Endothelial cell (in vitro differentiated cells): ENCODE results near the gene ITGAL. TPM values are rescaled to one million over a fixed set of nuclear protein-coding genes. Genes with fewer than 3 reads are reported as not detected.
"Not testable (repeated sequence)": the region's sequence is repeated elsewhere in the genome, so short reads cannot be mapped to it uniquely, and the experiment has no call there.

Source experiments
- DNase-seq: peaks from one replicate; pipeline ENCODE4 v3.0.0; 2021; ENCODE audit warnings: low spot score
- H3K27ac Mint-ChIP-seq: one replicate; pipeline ENCODE4 v1.8.0; 2021; ENCODE audit warnings: mixed read lengths, inconsistent platforms; ENCODE audit not compliant: unreplicated experiment
- H3K27me3 Mint-ChIP-seq: one replicate; pipeline ENCODE4 v1.8.0; 2021; ENCODE audit warnings: mild to moderate bottlenecking, moderate library complexity, mixed read lengths, inconsistent platforms; ENCODE audit not compliant: unreplicated experiment
- H3K36me3 Mint-ChIP-seq: one replicate; pipeline ENCODE4 v1.8.0; 2021; ENCODE audit warnings: mild to moderate bottlenecking, low read depth, mixed read lengths, inconsistent platforms; ENCODE audit not compliant: unreplicated experiment
- H3K4me1 Mint-ChIP-seq: one replicate; pipeline ENCODE4 v1.8.0; 2021; ENCODE audit warnings: mild to moderate bottlenecking, mixed read lengths, inconsistent platforms; ENCODE audit not compliant: unreplicated experiment
- H3K4me3 Mint-ChIP-seq: one replicate; pipeline ENCODE4 v1.8.0; 2021; ENCODE audit warnings: mild to moderate bottlenecking, mixed read lengths, inconsistent platforms; ENCODE audit not compliant: unreplicated experiment
- H3K9me3 Mint-ChIP-seq: one replicate; pipeline ENCODE4 v1.8.0; 2021; ENCODE audit warnings: mixed read lengths, inconsistent platforms; ENCODE audit not compliant: unreplicated experiment
- total RNA-seq: library from RNA; stranded (reverse); fragmentation: NEBNext Ultra II Directional; extraction: Animal tissue kit (Norgen Biotek cat#: 25700); gene quantifications from one replicate; pipeline ENCODE4 v1.2.1, GENCODE V29; 2021; ENCODE audit not compliant: unreplicated experiment
- TF ChIP-seq, protein P1 (sequence below): fragments of 200-600 bp; sonication (generic); IDR thresholded peaks from one replicate; pipeline ENCODE4 v1.5.0; 2021; ENCODE audit warnings: antibody characterized with exemption; ENCODE audit not compliant: unreplicated experiment

The ITGAL gene
- total RNA-seq, 1 donor from 2014 or later, result not detected

DNA sequence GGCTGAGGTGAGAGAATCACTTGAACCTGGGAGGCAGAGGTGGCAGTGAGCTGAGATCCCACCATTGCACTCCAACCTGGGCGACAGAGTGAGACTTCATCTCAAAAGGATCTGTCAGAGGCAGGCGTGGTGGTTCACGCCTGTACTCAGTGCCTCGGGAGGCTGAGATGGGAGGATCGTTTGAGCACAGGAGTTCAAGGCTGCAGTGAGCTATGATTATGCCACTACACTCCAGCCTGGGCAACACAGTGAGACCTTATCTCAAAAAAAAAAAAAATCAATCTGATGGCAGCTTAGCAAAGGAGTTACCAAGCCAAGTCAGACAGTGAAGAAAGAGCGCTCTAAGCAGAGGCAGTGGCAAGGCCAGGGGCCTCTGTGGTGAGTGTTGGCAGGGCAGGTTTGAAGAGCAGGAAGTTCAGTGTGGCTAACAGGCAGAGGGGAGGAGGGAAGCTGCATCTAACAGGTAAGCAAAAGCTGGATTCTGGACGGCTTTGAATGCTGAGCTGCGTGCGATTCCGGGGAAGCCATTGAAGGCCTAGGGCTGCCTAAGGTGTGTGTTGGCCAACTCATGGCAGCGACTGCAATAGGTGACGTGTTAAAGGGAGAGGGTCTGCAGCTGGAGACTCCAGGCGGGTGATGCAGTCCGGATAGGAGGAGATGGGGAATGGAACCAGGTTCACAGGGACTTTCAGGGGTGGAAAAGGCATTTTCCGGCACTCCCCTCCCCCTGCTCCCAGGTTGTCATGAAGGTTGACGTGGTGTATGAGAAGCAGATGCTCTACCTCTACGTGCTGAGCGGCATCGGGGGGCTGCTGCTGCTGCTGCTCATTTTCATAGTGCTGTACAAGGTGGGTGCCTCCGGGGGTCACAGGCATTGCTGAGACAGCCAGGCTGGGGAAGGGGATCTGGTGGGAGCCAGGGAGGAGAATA lies 46.8 kb downstream of the ITGAL start:
- no peaks in the 10 kb centered on the region for H3K9me3 Mint-ChIP-seq
- TF ChIP-seq, protein P1, sequence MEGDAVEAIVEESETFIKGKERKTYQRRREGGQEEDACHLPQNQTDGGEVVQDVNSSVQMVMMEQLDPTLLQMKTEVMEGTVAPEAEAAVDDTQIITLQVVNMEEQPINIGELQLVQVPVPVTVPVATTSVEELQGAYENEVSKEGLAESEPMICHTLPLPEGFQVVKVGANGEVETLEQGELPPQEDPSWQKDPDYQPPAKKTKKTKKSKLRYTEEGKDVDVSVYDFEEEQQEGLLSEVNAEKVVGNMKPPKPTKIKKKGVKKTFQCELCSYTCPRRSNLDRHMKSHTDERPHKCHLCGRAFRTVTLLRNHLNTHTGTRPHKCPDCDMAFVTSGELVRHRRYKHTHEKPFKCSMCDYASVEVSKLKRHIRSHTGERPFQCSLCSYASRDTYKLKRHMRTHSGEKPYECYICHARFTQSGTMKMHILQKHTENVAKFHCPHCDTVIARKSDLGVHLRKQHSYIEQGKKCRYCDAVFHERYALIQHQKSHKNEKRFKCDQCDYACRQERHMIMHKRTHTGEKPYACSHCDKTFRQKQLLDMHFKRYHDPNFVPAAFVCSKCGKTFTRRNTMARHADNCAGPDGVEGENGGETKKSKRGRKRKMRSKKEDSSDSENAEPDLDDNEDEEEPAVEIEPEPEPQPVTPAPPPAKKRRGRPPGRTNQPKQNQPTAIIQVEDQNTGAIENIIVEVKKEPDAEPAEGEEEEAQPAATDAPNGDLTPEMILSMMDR, result no peak
- peaks cover 3% of the 10 kb centered on the region for H3K27me3 Mint-ChIP-seq
- peaks cover 8% of the 10 kb centered on the region for H3K4me1 Mint-ChIP-seq
- peak overlapping the region; percentile 73 for H3K4me3 Mint-ChIP-seq
- no peak for DNase-seq
- no peaks in the 10 kb centered on the region for H3K36me3 Mint-ChIP-seq
- H3K27ac Mint-ChIP-seq, result no peak overlapping the region

GRCh38 chr16:30521476-30521872 lies 48.9 kb downstream of the ITGAL start:
- Mint-ChIP-seq H3K4me1 (peaks cover 10% of the 10 kb centered on the region), H3K4me3 (no peak overlapping the region), H3K36me3 (no peaks in the 10 kb centered on the region), H3K27ac (no peak overlapping the region), H3K9me3 (no peaks in the 10 kb centered on the region), H3K27me3 (peaks cover 7% of the 10 kb centered on the region)
- DNase-seq, result no peak
- TF ChIP-seq, protein P1, result no peak

DNA sequence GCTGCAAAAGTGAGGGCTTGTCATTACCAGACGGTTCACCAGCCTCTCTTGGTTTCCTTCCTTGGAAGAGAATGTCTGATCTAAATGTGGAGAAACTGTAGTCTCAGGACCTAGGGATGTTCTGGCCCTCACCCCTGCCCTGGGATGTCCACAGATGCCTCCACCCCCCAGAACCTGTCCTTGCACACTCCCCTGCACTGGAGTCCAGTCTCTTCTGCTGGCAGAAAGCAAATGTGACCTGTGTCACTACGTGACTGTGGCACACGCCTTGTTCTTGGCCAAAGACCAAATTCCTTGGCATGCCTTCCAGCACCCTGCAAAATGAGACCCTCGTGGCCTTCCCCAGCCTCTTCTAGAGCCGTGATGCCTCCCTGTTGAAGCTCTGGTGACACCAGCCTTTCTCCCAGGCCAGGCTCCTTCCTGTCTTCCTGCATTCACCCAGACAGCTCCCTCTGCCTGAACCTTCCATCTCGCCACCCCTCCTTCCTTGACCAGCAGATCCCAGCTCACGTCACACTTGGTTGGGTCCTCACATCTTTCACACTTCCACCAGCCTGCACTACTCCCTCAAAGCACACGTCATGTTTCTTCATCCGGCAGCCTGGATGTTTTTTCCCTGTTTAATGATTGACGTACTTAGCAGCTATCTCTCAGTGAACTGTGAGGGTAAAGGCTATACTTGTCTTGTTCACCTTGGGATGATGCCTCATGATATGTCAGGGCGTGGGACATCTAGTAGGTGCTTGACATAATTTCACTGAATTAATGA lies 49.5 kb downstream of the ITGAL start:
- Mint-ChIP-seq H3K4me3 (peak overlapping the region; percentile 1), H3K27me3 (peaks cover 5% of the 10 kb centered on the region), H3K9me3 (no peaks in the 10 kb centered on the region), H3K4me1 (peaks cover 10% of the 10 kb centered on the region), H3K27ac (no peak overlapping the region), H3K36me3 (no peaks in the 10 kb centered on the region)
- no peak for DNase-seq
- TF ChIP-seq, protein P1, result no peak

- not testable (repeated sequence) for H3K36me3 Mint-ChIP-seq
These were observed 50.3 kb downstream of the ITGAL start for GRCh38 chr16:30522702-30523463.

More at GRCh38 chr16:30522702-30523463, 50.3 kb downstream of the ITGAL start:
- H3K4me3 Mint-ChIP-seq, H3K27ac Mint-ChIP-seq, H3K27me3 Mint-ChIP-seq, DNase-seq, H3K9me3 Mint-ChIP-seq: not testable (repeated sequence)
- H3K4me1 Mint-ChIP-seq, result peaks cover 16% of the 10 kb centered on the region
